ENCODE results near the gene MYO1G. TPM values are rescaled to one million over a fixed set of nuclear protein-coding genes. Genes with fewer than 3 reads are reported as not detected.

MYO1G gene
- total RNA-seq, 1 experiment from 2014 or later, result 0.46 TPM

DNA sequence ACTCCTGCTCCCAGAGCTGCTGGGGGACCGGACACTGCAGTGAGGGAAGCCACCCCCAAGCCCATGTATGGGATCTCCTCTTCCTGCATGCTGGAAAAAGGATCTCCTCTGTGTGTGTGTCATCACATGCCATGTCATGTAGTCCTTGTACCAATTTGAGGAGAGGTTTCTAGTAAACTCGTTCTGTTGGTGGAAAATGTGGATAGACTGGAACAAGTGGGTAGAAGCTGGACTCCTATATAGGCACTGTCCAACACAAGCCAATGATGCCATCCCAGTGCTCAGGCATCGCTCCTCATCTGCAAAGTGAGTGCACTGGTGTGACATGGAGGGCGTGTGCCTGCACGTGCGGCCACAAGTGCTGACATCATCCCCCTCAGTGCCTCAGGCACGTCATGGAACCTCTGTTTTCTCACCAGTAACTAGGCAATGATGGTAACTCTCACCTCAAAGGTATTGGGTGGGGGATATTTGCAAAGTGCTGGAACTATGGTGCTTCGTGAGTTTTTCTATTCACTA lies 19.3 kb downstream of the MYO1G start:
- ATAC-seq, result no peak
- CTCF ChIA-PET, result no interaction called here
- no peaks in the 10 kb centered on the region for H3K9me3 Mint-ChIP-seq
- H3K36me3 Mint-ChIP-seq, result no peaks in the 10 kb centered on the region
- no peak overlapping the region for H3K4me3 Mint-ChIP-seq
- H3K27me3 Mint-ChIP-seq (ENCODE audit: low read depth), result peaks cover 35% of the 10 kb centered on the region
- no peak for TF ChIP-seq ZNF423 (CRISPR knock-in tag; IDR thresholded peaks at IDR 0.05)
- TF ChIP-seq MXD4 (CRISPR knock-in tag; IDR thresholded peaks at IDR 0.05; ENCODE audit: borderline replicate concordance), result no peak
- no peak for TF ChIP-seq OVOL2 (CRISPR knock-in tag; IDR thresholded peaks at IDR 0.05; ENCODE audit: borderline replicate concordance)
- TF ChIP-seq, protein P1, sequence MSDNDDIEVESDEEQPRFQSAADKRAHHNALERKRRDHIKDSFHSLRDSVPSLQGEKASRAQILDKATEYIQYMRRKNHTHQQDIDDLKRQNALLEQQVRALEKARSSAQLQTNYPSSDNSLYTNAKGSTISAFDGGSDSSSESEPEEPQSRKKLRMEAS (CRISPR knock-in tag; IDR thresholded peaks at IDR 0.05), result no peak
- no peak for TF ChIP-seq ETV6 (CRISPR knock-in tag; IDR thresholded peaks at IDR 0.05)
- TF ChIP-seq EMX1 (CRISPR knock-in tag; IDR thresholded peaks at IDR 0.05), result no peak
- TF ChIP-seq ZNF232 (CRISPR knock-in tag; IDR thresholded peaks at IDR 0.05), result no peak
- TF ChIP-seq, protein P2, sequence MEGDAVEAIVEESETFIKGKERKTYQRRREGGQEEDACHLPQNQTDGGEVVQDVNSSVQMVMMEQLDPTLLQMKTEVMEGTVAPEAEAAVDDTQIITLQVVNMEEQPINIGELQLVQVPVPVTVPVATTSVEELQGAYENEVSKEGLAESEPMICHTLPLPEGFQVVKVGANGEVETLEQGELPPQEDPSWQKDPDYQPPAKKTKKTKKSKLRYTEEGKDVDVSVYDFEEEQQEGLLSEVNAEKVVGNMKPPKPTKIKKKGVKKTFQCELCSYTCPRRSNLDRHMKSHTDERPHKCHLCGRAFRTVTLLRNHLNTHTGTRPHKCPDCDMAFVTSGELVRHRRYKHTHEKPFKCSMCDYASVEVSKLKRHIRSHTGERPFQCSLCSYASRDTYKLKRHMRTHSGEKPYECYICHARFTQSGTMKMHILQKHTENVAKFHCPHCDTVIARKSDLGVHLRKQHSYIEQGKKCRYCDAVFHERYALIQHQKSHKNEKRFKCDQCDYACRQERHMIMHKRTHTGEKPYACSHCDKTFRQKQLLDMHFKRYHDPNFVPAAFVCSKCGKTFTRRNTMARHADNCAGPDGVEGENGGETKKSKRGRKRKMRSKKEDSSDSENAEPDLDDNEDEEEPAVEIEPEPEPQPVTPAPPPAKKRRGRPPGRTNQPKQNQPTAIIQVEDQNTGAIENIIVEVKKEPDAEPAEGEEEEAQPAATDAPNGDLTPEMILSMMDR (IDR thresholded peaks at IDR 0.05), result no peak
- TF ChIP-seq TCF7 (CRISPR knock-in tag; IDR thresholded peaks at IDR 0.05; ENCODE audit: low read depth), result no peak
- TF ChIP-seq, protein P3, sequence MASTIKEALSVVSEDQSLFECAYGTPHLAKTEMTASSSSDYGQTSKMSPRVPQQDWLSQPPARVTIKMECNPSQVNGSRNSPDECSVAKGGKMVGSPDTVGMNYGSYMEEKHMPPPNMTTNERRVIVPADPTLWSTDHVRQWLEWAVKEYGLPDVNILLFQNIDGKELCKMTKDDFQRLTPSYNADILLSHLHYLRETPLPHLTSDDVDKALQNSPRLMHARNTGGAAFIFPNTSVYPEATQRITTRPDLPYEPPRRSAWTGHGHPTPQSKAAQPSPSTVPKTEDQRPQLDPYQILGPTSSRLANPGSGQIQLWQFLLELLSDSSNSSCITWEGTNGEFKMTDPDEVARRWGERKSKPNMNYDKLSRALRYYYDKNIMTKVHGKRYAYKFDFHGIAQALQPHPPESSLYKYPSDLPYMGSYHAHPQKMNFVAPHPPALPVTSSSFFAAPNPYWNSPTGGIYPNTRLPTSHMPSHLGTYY (CRISPR knock-in tag; IDR thresholded peaks at IDR 0.05), result no peak
- no peak for TF ChIP-seq NFYB (CRISPR knock-in tag; conservative IDR thresholded peaks at IDR 0.05; ENCODE audit: low read depth)
- TF ChIP-seq KAT7 (CRISPR knock-in tag; IDR thresholded peaks at IDR 0.05; ENCODE audit: borderline replicate concordance), result no peak
- TF ChIP-seq, protein P4, sequence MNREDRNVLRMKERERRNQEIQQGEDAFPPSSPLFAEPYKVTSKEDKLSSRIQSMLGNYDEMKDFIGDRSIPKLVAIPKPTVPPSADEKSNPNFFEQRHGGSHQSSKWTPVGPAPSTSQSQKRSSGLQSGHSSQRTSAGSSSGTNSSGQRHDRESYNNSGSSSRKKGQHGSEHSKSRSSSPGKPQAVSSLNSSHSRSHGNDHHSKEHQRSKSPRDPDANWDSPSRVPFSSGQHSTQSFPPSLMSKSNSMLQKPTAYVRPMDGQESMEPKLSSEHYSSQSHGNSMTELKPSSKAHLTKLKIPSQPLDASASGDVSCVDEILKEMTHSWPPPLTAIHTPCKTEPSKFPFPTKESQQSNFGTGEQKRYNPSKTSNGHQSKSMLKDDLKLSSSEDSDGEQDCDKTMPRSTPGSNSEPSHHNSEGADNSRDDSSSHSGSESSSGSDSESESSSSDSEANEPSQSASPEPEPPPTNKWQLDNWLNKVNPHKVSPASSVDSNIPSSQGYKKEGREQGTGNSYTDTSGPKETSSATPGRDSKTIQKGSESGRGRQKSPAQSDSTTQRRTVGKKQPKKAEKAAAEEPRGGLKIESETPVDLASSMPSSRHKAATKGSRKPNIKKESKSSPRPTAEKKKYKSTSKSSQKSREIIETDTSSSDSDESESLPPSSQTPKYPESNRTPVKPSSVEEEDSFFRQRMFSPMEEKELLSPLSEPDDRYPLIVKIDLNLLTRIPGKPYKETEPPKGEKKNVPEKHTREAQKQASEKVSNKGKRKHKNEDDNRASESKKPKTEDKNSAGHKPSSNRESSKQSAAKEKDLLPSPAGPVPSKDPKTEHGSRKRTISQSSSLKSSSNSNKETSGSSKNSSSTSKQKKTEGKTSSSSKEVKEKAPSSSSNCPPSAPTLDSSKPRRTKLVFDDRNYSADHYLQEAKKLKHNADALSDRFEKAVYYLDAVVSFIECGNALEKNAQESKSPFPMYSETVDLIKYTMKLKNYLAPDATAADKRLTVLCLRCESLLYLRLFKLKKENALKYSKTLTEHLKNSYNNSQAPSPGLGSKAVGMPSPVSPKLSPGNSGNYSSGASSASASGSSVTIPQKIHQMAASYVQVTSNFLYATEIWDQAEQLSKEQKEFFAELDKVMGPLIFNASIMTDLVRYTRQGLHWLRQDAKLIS (CRISPR knock-in tag; IDR thresholded peaks at IDR 0.05; ENCODE audit: borderline replicate concordance), result no peak
- no peak for TF ChIP-seq NR1H2 (CRISPR knock-in tag; IDR thresholded peaks at IDR 0.05)
- POLR2A ChIA-PET, result no interaction called here
- no peaks in the 10 kb centered on the region for H3K4me1 Mint-ChIP-seq
- no peak for DNase-seq (ENCODE audit: low spot score)
- no peak overlapping the region for H3K27ac Mint-ChIP-seq

DNA sequence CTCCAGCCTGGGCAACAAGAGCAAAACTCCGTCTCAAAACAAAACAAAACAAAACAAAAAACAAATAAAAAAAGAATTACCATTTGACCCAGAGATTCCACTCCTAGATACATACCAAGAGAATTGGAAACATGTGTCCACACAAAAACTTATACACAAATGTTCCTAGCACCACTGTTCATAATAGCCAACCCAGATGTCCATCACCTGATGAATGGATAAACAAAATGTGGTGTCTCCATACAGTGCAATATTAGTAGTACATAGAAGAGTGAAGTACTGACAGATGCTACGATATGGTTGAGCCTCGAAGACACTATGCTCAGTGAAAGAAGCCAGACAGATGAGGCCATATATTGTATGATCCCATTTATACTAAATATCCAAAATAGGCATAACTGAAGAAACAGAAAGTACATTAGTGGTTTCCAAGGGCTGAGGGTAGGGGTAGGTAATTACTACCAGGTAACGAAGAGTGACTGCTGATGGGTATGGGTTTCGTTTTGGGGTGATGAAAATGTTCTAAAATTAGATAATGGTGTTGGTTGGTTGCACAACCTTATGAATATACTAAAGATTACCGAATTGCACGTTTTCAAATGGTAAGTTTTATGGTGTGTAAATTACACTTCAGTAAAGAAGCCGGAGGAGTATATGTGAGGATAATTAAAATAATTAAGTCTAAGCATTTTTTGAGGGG lies 20.0 kb downstream of the MYO1G start:
- Mint-ChIP-seq H3K36me3 (no peaks in the 10 kb centered on the region), H3K9me3 (peaks cover 3% of the 10 kb centered on the region; the same call in 1 of the 2 replicates), H3K4me1 (no peaks in the 10 kb centered on the region), H3K4me3 (no peak overlapping the region), H3K27me3 (ENCODE audit: low read depth) (peaks cover 28% of the 10 kb centered on the region), H3K27ac (no peak overlapping the region)
- no peak for ATAC-seq
- ChIA-PET POLR2A (no interaction called here), CTCF (no interaction called here)
- DNase-seq (ENCODE audit: low spot score), result no peak
- TF ChIP-seq EMX1 (CRISPR knock-in tag; IDR thresholded peaks at IDR 0.05), result no peak
- no peak for TF ChIP-seq HMGA2 (CRISPR knock-in tag; IDR thresholded peaks at IDR 0.05)
- no peak for TF ChIP-seq IRF2 (CRISPR knock-in tag; IDR thresholded peaks at IDR 0.05; ENCODE audit: borderline replicate concordance, low read depth)
- no peak for TF ChIP-seq ZBTB21 (CRISPR knock-in tag; IDR thresholded peaks at IDR 0.05; ENCODE audit: borderline replicate concordance)
- no peak for TF ChIP-seq RORB (CRISPR knock-in tag; IDR thresholded peaks at IDR 0.05)
- TF ChIP-seq, protein P5, sequence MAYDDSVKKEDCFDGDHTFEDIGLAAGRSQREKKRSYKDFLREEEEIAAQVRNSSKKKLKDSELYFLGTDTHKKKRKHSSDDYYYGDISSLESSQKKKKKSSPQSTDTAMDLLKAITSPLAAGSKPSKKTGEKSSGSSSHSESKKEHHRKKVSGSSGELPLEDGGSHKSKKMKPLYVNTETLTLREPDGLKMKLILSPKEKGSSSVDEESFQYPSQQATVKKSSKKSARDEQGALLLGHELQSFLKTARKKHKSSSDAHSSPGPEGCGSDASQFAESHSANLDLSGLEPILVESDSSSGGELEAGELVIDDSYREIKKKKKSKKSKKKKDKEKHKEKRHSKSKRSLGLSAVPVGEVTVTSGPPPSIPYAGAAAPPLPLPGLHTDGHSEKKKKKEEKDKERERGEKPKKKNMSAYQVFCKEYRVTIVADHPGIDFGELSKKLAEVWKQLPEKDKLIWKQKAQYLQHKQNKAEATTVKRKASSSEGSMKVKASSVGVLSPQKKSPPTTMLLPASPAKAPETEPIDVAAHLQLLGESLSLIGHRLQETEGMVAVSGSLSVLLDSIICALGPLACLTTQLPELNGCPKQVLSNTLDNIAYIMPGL (CRISPR knock-in tag; IDR thresholded peaks at IDR 0.05), result no peak
- TF ChIP-seq GTF2I (CRISPR knock-in tag; conservative IDR thresholded peaks at IDR 0.05), result no peak
- TF ChIP-seq, protein P6, sequence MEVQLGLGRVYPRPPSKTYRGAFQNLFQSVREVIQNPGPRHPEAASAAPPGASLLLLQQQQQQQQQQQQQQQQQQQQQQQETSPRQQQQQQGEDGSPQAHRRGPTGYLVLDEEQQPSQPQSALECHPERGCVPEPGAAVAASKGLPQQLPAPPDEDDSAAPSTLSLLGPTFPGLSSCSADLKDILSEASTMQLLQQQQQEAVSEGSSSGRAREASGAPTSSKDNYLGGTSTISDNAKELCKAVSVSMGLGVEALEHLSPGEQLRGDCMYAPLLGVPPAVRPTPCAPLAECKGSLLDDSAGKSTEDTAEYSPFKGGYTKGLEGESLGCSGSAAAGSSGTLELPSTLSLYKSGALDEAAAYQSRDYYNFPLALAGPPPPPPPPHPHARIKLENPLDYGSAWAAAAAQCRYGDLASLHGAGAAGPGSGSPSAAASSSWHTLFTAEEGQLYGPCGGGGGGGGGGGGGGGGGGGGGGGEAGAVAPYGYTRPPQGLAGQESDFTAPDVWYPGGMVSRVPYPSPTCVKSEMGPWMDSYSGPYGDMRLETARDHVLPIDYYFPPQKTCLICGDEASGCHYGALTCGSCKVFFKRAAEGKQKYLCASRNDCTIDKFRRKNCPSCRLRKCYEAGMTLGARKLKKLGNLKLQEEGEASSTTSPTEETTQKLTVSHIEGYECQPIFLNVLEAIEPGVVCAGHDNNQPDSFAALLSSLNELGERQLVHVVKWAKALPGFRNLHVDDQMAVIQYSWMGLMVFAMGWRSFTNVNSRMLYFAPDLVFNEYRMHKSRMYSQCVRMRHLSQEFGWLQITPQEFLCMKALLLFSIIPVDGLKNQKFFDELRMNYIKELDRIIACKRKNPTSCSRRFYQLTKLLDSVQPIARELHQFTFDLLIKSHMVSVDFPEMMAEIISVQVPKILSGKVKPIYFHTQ (CRISPR knock-in tag; IDR thresholded peaks at IDR 0.05), result no peak
- no peak for TF ChIP-seq PRRX2 (CRISPR knock-in tag; IDR thresholded peaks at IDR 0.05)
- TF ChIP-seq ZNF232 (CRISPR knock-in tag; IDR thresholded peaks at IDR 0.05), result no peak
- TF ChIP-seq, protein P7, sequence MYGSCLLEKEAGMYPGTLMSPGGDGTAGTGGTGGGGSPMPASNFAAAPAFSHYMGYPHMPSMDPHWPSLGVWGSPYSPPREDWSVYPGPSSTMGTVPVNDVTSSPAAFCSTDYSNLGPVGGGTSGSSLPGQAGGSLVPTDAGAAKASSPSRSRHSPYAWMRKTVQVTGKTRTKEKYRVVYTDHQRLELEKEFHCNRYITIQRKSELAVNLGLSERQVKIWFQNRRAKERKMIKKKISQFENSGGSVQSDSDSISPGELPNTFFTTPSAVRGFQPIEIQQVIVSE (CRISPR knock-in tag; IDR thresholded peaks at IDR 0.05; ENCODE audit: borderline replicate concordance), result no peak
